ENCODE measurements around the gene LGALS3.

Gene LGALS3

GRCh38 chr14:55094292-55095157 is 34.5 kb upstream of the LGALS3 start:
- TF ChIP-seq, protein P1, sequence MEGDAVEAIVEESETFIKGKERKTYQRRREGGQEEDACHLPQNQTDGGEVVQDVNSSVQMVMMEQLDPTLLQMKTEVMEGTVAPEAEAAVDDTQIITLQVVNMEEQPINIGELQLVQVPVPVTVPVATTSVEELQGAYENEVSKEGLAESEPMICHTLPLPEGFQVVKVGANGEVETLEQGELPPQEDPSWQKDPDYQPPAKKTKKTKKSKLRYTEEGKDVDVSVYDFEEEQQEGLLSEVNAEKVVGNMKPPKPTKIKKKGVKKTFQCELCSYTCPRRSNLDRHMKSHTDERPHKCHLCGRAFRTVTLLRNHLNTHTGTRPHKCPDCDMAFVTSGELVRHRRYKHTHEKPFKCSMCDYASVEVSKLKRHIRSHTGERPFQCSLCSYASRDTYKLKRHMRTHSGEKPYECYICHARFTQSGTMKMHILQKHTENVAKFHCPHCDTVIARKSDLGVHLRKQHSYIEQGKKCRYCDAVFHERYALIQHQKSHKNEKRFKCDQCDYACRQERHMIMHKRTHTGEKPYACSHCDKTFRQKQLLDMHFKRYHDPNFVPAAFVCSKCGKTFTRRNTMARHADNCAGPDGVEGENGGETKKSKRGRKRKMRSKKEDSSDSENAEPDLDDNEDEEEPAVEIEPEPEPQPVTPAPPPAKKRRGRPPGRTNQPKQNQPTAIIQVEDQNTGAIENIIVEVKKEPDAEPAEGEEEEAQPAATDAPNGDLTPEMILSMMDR (IDR thresholded peaks at IDR 0.05; ENCODE audit: extremely low read depth, insufficient read depth, missing control alignments) = no peak
- in situ Hi-C loops (cut with MboI; ENCODE audit: low pct_unique_long_range_greater_than_20kb, low sequenced_read_pairs, unreplicated experiment) = no loop called here
- no peak for DNase-seq (ENCODE audit: low spot score)

GRCh38 chr14:55097881-55098560 is 31.0 kb upstream of the LGALS3 start:
- in situ Hi-C loops (cut with MboI; ENCODE audit: low pct_unique_long_range_greater_than_20kb, low sequenced_read_pairs, unreplicated experiment) = no loop called here
- TF ChIP-seq, protein P1 (IDR thresholded peaks at IDR 0.05; ENCODE audit: extremely low read depth, insufficient read depth, missing control alignments) = no peak
- peak; percentile 76 for DNase-seq (ENCODE audit: low spot score)

DNA sequence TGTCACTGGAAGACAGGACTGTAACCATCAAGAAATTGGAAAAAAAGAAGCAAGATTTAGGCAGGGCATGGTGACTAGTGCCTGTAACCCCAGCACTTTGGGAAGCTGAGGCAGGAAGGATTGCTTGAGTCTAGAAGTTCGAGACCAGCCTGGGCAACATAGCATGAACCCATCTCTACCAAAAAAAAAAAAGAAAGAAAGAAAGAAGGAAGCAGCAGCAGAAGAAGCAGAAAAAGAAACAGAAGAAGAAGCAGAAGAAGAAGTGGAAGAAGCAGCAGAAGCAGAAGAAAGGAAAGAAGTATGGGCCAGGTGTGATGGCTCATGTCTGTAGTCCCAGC is 30.5 kb upstream of the LGALS3 start:
- TF ChIP-seq, protein P1 (IDR thresholded peaks at IDR 0.05; ENCODE audit: extremely low read depth, insufficient read depth, missing control alignments) = no peak
- in situ Hi-C loops (cut with MboI; ENCODE audit: low pct_unique_long_range_greater_than_20kb, low sequenced_read_pairs, unreplicated experiment) = no loop called here
- DNase-seq (ENCODE audit: low spot score) = no peak

- in situ Hi-C loops (cut with MboI; ENCODE audit: low pct_unique_long_range_greater_than_20kb, low sequenced_read_pairs, unreplicated experiment) = no loop called here
- no peak for DNase-seq (ENCODE audit: low spot score)
- TF ChIP-seq, protein P1 (IDR thresholded peaks at IDR 0.05; ENCODE audit: extremely low read depth, insufficient read depth, missing control alignments) = no peak
Observed at GRCh38 chr14:55099756-55100155, 29.3 kb upstream of the LGALS3 start.

- no peak for DNase-seq (ENCODE audit: low spot score)
- in situ Hi-C loops (cut with MboI; ENCODE audit: low pct_unique_long_range_greater_than_20kb, low sequenced_read_pairs, unreplicated experiment) = no loop called here
- TF ChIP-seq, protein P1 (IDR thresholded peaks at IDR 0.05; ENCODE audit: extremely low read depth, insufficient read depth, missing control alignments) = no peak
Observed at GRCh38 chr14:55101698-55102097, 27.4 kb upstream of the LGALS3 start.

GRCh38 chr14:55102141-55102621 is 26.9 kb upstream of the LGALS3 start:
- DNase-seq (ENCODE audit: low spot score) = peak; percentile 75
- in situ Hi-C loops (cut with MboI; ENCODE audit: low pct_unique_long_range_greater_than_20kb, low sequenced_read_pairs, unreplicated experiment) = no loop called here
- TF ChIP-seq, protein P1 (IDR thresholded peaks at IDR 0.05; ENCODE audit: extremely low read depth, insufficient read depth, missing control alignments) = no peak

Data from GM13977 (cell line).